ENCODE data around the gene WRNIP1.
"Not testable (repeated sequence)": the region's sequence is repeated elsewhere in the genome, so short reads cannot be mapped to it uniquely, and the experiment has no call there.

WRNIP1 gene

GRCh38 chr6:2795162-2795561 is 30.0 kb downstream of the WRNIP1 start:
- Histone ChIP-seq H3K36me3 (ENCODE audit: control insufficient read depth, insufficient read depth, low read length) (no peaks in the 10 kb centered on the region), H3K4me3 (ENCODE audit: low read depth, low read length) (no peak overlapping the region), H3K27me3 (ENCODE audit: control insufficient read depth, insufficient read depth, low read length) (no peaks in the 10 kb centered on the region), H3K9ac (ENCODE audit: low read depth, low read length) (no peak overlapping the region), H3K4me1 (ENCODE audit: control insufficient read depth, insufficient read depth, low read length) (peaks cover 2% of the 10 kb centered on the region), H3K9me3 (ENCODE audit: control insufficient read depth, insufficient read depth, low read length) (no peaks in the 10 kb centered on the region)

- Histone ChIP-seq H3K9me3 (ENCODE audit: control insufficient read depth, insufficient read depth, low read length) (no peaks in the 10 kb centered on the region), H3K4me3 (ENCODE audit: low read depth, low read length) (no peak overlapping the region), H3K27me3 (ENCODE audit: control insufficient read depth, insufficient read depth, low read length) (no peaks in the 10 kb centered on the region), H3K36me3 (ENCODE audit: control insufficient read depth, insufficient read depth, low read length) (no peaks in the 10 kb centered on the region), H3K4me1 (ENCODE audit: control insufficient read depth, insufficient read depth, low read length) (peaks cover 2% of the 10 kb centered on the region), H3K9ac (ENCODE audit: low read depth, low read length) (no peak overlapping the region)
These were observed 30.8 kb downstream of the WRNIP1 start for GRCh38 chr6:2795956-2796355.

- Histone ChIP-seq H3K36me3 (ENCODE audit: control insufficient read depth, insufficient read depth, low read length) (no peaks in the 10 kb centered on the region), H3K4me1 (ENCODE audit: control insufficient read depth, insufficient read depth, low read length) (peaks cover 2% of the 10 kb centered on the region), H3K27me3 (ENCODE audit: control insufficient read depth, insufficient read depth, low read length) (no peaks in the 10 kb centered on the region), H3K4me3 (ENCODE audit: low read depth, low read length) (no peak overlapping the region), H3K9me3 (ENCODE audit: control insufficient read depth, insufficient read depth, low read length) (no peaks in the 10 kb centered on the region), H3K9ac (ENCODE audit: low read depth, low read length) (no peak overlapping the region)
These were observed 31.7 kb downstream of the WRNIP1 start for GRCh38 chr6:2796861-2797260.

- Histone ChIP-seq H3K9me3 (ENCODE audit: control insufficient read depth, insufficient read depth, low read length) (no peaks in the 10 kb centered on the region), H3K4me1 (ENCODE audit: control insufficient read depth, insufficient read depth, low read length) (peaks cover 2% of the 10 kb centered on the region), H3K27me3 (ENCODE audit: control insufficient read depth, insufficient read depth, low read length) (no peaks in the 10 kb centered on the region), H3K36me3 (ENCODE audit: control insufficient read depth, insufficient read depth, low read length) (no peaks in the 10 kb centered on the region), H3K4me3 (ENCODE audit: low read depth, low read length) (no peak overlapping the region), H3K9ac (ENCODE audit: low read depth, low read length) (no peak overlapping the region)
These were observed 32.4 kb downstream of the WRNIP1 start for GRCh38 chr6:2797564-2798031.

GRCh38 chr6:2798586-2799134 is 33.5 kb downstream of the WRNIP1 start:
- Histone ChIP-seq H3K9me3 (ENCODE audit: control insufficient read depth, insufficient read depth, low read length) (no peaks in the 10 kb centered on the region), H3K4me3 (ENCODE audit: low read depth, low read length) (no peak overlapping the region), H3K9ac (ENCODE audit: low read depth, low read length) (no peak overlapping the region), H3K36me3 (ENCODE audit: control insufficient read depth, insufficient read depth, low read length) (no peaks in the 10 kb centered on the region), H3K4me1 (ENCODE audit: control insufficient read depth, insufficient read depth, low read length) (peaks cover 2% of the 10 kb centered on the region), H3K27me3 (ENCODE audit: control insufficient read depth, insufficient read depth, low read length) (no peaks in the 10 kb centered on the region)

- Histone ChIP-seq H3K36me3 (ENCODE audit: control insufficient read depth, insufficient read depth, low read length) (no peaks in the 10 kb centered on the region), H3K4me3 (ENCODE audit: low read depth, low read length) (no peak overlapping the region), H3K27me3 (ENCODE audit: control insufficient read depth, insufficient read depth, low read length) (no peaks in the 10 kb centered on the region), H3K9ac (ENCODE audit: low read depth, low read length) (no peak overlapping the region), H3K4me1 (ENCODE audit: control insufficient read depth, insufficient read depth, low read length) (peaks cover 2% of the 10 kb centered on the region), H3K9me3 (ENCODE audit: control insufficient read depth, insufficient read depth, low read length) (no peaks in the 10 kb centered on the region)
These were observed 34.8 kb downstream of the WRNIP1 start for GRCh38 chr6:2799936-2800527.

- Histone ChIP-seq H3K27me3 (ENCODE audit: control insufficient read depth, insufficient read depth, low read length) (no peaks in the 10 kb centered on the region), H3K36me3 (ENCODE audit: control insufficient read depth, insufficient read depth, low read length) (no peaks in the 10 kb centered on the region), H3K4me3 (ENCODE audit: low read depth, low read length) (no peak overlapping the region), H3K9ac (ENCODE audit: low read depth, low read length) (no peak overlapping the region), H3K4me1 (ENCODE audit: control insufficient read depth, insufficient read depth, low read length) (peaks cover 2% of the 10 kb centered on the region), H3K9me3 (ENCODE audit: control insufficient read depth, insufficient read depth, low read length) (no peaks in the 10 kb centered on the region)
These were observed 35.5 kb downstream of the WRNIP1 start for GRCh38 chr6:2800552-2801316.

- H3K4me1 ChIP-seq (ENCODE audit: control insufficient read depth, insufficient read depth, low read length); H3K4me3 ChIP-seq (ENCODE audit: low read depth, low read length); H3K9me3 ChIP-seq (ENCODE audit: control insufficient read depth, insufficient read depth, low read length); H3K36me3 ChIP-seq (ENCODE audit: control insufficient read depth, insufficient read depth, low read length); H3K27me3 ChIP-seq (ENCODE audit: control insufficient read depth, insufficient read depth, low read length); H3K9ac ChIP-seq (ENCODE audit: low read depth, low read length): not testable (repeated sequence)
These were observed 36.5 kb downstream of the WRNIP1 start for GRCh38 chr6:2801687-2802086.

- Histone ChIP-seq H3K9ac (ENCODE audit: low read depth, low read length) (no peak overlapping the region), H3K27me3 (ENCODE audit: control insufficient read depth, insufficient read depth, low read length) (no peaks in the 10 kb centered on the region), H3K36me3 (ENCODE audit: control insufficient read depth, insufficient read depth, low read length) (no peaks in the 10 kb centered on the region), H3K4me1 (ENCODE audit: control insufficient read depth, insufficient read depth, low read length) (peaks cover 2% of the 10 kb centered on the region), H3K4me3 (ENCODE audit: low read depth, low read length) (no peak overlapping the region), H3K9me3 (ENCODE audit: control insufficient read depth, insufficient read depth, low read length) (no peaks in the 10 kb centered on the region)
These were observed 37.4 kb downstream of the WRNIP1 start for GRCh38 chr6:2802521-2803060.

GRCh38 chr6:2803731-2804429 is 38.7 kb downstream of the WRNIP1 start:
- Histone ChIP-seq H3K36me3 (ENCODE audit: control insufficient read depth, insufficient read depth, low read length) (no peaks in the 10 kb centered on the region), H3K9ac (ENCODE audit: low read depth, low read length) (no peak overlapping the region), H3K4me1 (ENCODE audit: control insufficient read depth, insufficient read depth, low read length) (no peaks in the 10 kb centered on the region), H3K9me3 (ENCODE audit: control insufficient read depth, insufficient read depth, low read length) (no peaks in the 10 kb centered on the region), H3K4me3 (ENCODE audit: low read depth, low read length) (no peak overlapping the region), H3K27me3 (ENCODE audit: control insufficient read depth, insufficient read depth, low read length) (no peaks in the 10 kb centered on the region)

- Histone ChIP-seq H3K9ac (ENCODE audit: low read depth, low read length) (no peak overlapping the region), H3K9me3 (ENCODE audit: control insufficient read depth, insufficient read depth, low read length) (no peaks in the 10 kb centered on the region), H3K4me1 (ENCODE audit: control insufficient read depth, insufficient read depth, low read length) (no peaks in the 10 kb centered on the region), H3K4me3 (ENCODE audit: low read depth, low read length) (no peak overlapping the region), H3K27me3 (ENCODE audit: control insufficient read depth, insufficient read depth, low read length) (no peaks in the 10 kb centered on the region), H3K36me3 (ENCODE audit: control insufficient read depth, insufficient read depth, low read length) (no peaks in the 10 kb centered on the region)
These were observed 39.3 kb downstream of the WRNIP1 start for GRCh38 chr6:2804516-2804915.

Measured in iPS-15b (cell line).